Myocyte (in vitro differentiated cells): ENCODE data around the gene VPREB1. TPM values are rescaled to one million over a fixed set of nuclear protein-coding genes. Genes with fewer than 3 reads are reported as not detected.
"Not testable (repeated sequence)": the region's sequence is repeated elsewhere in the genome, so short reads cannot be mapped to it uniquely, and the experiment has no call there.

Experiments
- DNase-seq: peaks from one replicate; pipeline ENCODE4 v3.0.0-alpha.2; 2012; ENCODE audit warnings: low read depth
- total RNA-seq: library from RNA; depleted of rRNA; stranded (reverse); fragments of >200 nt; gene quantifications from 2 replicates; pipeline ENCODE4 v1.2.3, GENCODE V29; 2014

VPREB1 gene
- total RNA-seq, 1 donor from 2014 or later, result not detected

GRCh38 chr22:22292656-22293055 is 48.1 kb downstream of the VPREB1 start:
- not testable (repeated sequence) for DNase-seq

GRCh38 chr22:22293436-22293835 is 48.9 kb downstream of the VPREB1 start:
- not testable (repeated sequence) for DNase-seq

- DNase-seq, result not testable (repeated sequence)
Observed at GRCh38 chr22:22294641-22295040, 50.1 kb downstream of the VPREB1 start.
